Adrenal gland (tissue), 5 donors: ENCODE results near the gene C10orf95.

Source experiments
- CTCF ChIP-seq, 6 experiments: fragments of 450-650 bp in 4 of 6; fragments of 200-600 bp in 2 of 6; sonication (generic) in 1 of 6; IDR thresholded peaks; 1 replicate in 5 of 6; 2 replicates in 1 of 6; pipeline versions ENCODE4 v1.5.1 to v1.8.0; 2016 to 2021; ENCODE audit warnings: antibody characterized with exemption in 6 of 6, mild to moderate bottlenecking in 2 of 6, moderate library complexity in 1 of 6
- POLR2A ChIP-seq, 2 donors: fragments of 450-650 bp; IDR thresholded peaks; one replicate each; pipeline ENCODE4 v1.6.1; 2017; ENCODE audit warnings: antibody characterized with exemption in 2 of 2, mild to moderate bottlenecking in 2 of 2, moderate library complexity in 1 of 2
- donor health status: DM: no; HTN: no; CAD: no.

- TF ChIP-seq POLR2A (IDR thresholded peaks at IDR 0.05): no peak
- TF ChIP-seq CTCF (IDR thresholded peaks at IDR 0.05): no peak
Observed at GRCh38 chr10:102411341-102412255, 39.7 kb downstream of the C10orf95 start.
